ENCODE results near the gene PRIM2. TPM values are rescaled to one million over a fixed set of nuclear protein-coding genes. Genes with fewer than 3 reads are reported as not detected.
"Not testable (repeated sequence)": the region's sequence is repeated elsewhere in the genome, so short reads cannot be mapped to it uniquely, and the experiment has no call there.

Gene PRIM2
- total RNA-seq, 2 experiments from 2014 or later: 51.5 to 52.0 TPM

DNA sequence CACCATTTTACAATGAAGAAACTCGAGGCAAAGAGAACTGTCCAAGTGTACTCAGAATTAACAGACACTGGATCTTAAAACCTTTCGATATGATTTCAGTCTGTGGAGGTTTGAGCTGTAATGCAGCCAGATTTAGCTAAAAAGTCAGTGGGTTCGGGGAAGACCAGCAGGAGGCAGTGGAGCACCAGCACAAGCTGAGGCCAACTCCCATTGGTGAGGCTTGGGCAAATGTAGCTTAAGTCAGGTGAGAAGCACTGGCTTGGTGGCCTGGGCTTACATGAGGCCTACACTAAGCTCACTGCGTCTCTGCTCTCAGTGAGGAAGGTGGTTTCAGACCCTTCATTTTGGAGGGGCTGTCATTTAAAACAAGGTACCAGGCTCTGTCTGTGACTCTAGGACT lies 234.5 kb downstream of the PRIM2 start:
- H3K9me3 Mint-ChIP-seq; H3K27ac Mint-ChIP-seq; H3K4me3 Mint-ChIP-seq; intact Hi-C loops (cut with micrococcal nuclease); H3K4me1 Mint-ChIP-seq (ENCODE audit: low read depth); H3K36me3 Mint-ChIP-seq (ENCODE audit: low read depth); DNase-seq; CTCF ChIA-PET; H3K27me3 Mint-ChIP-seq (ENCODE audit: low read depth): not testable (repeated sequence)

DNA sequence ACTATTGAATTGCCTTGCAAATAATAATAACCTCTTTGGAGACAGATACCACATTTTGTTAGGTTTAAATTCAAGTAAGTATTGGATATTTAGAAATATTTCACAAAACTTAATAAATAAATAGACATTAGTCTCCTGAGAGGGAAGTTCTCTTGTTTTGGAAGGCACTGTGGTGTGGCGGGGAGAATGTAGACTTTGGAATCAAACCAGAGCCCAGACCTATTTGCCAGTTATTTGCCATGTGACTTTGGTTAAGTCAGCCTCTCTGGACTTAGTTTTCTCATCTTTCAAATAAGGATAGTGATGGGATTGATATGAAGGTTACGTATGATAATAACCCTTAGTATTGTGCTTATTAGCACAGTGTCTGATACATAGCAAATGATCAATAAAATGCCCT lies 240.4 kb downstream of the PRIM2 start:
- H3K36me3 Mint-ChIP-seq (ENCODE audit: low read depth); H3K27me3 Mint-ChIP-seq (ENCODE audit: low read depth); H3K4me3 Mint-ChIP-seq; DNase-seq; H3K4me1 Mint-ChIP-seq (ENCODE audit: low read depth); intact Hi-C loops (cut with micrococcal nuclease); CTCF ChIA-PET; H3K9me3 Mint-ChIP-seq; H3K27ac Mint-ChIP-seq: not testable (repeated sequence)

DNA sequence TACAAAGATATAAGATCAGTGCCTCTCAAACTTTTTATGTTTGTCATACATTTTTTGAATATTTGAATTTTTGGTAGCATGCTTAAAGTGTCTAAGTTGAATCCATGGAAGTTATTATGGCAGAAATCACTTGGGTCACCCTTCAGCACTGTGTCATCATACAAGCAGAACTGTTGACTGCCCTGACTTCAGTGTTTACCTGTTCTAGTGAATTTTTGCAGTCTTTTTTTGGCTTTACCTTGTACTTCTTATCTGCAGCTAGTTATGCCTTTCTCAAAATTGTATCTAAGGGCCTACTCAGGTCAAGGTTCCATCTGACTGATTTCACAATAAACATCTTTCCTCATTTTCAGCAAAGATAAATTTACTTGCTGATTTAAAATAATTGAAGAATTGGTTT lies 241.7 kb downstream of the PRIM2 start:
- CTCF ChIA-PET; H3K27me3 Mint-ChIP-seq (ENCODE audit: low read depth); DNase-seq; H3K4me3 Mint-ChIP-seq; H3K27ac Mint-ChIP-seq; H3K4me1 Mint-ChIP-seq (ENCODE audit: low read depth); intact Hi-C loops (cut with micrococcal nuclease); H3K9me3 Mint-ChIP-seq; H3K36me3 Mint-ChIP-seq (ENCODE audit: low read depth): not testable (repeated sequence)

DNA sequence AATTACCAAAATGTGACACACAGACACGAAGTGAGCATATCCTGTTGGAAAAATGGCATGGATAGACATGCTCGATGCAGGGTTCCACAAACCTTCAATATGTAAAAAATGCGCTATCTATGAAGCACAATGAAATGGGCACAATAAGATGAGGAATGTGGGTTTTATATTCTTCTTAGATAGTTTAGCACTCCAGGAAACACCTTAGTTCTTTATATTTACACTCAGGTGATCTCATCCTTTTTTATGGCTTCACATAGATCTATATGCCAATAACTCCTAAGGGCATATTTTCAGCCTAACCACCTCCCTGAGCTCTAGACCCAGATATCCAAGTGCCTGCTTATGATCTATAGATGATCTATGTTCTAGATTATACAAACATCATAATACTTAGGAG lies 244.8 kb downstream of the PRIM2 start:
- H3K36me3 Mint-ChIP-seq (ENCODE audit: low read depth); CTCF ChIA-PET; H3K9me3 Mint-ChIP-seq; intact Hi-C loops (cut with micrococcal nuclease); H3K27me3 Mint-ChIP-seq (ENCODE audit: low read depth); H3K4me3 Mint-ChIP-seq; DNase-seq; H3K4me1 Mint-ChIP-seq (ENCODE audit: low read depth); H3K27ac Mint-ChIP-seq: not testable (repeated sequence)

DNA sequence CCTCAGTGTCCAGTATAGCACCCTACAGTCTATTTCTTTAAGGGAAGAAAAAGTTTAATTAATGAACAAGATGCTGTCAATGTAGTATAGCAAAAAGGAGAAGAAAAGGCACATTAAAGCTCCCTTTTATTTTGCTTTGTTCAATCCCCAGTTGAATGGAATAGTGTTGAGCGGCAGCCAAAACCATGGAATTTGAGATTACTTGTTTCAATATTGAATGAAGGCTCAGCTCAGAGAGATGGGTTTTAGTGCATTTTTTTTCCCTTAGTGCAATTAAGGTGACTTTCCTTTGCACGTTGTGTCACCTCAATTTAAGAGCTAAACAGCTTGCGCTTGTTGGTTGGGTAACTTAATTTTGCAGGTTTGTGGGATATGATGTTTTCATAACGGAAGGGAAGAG lies 254.7 kb downstream of the PRIM2 start:
- H3K36me3 Mint-ChIP-seq (ENCODE audit: low read depth); CTCF ChIA-PET; H3K27me3 Mint-ChIP-seq (ENCODE audit: low read depth); H3K9me3 Mint-ChIP-seq; intact Hi-C loops (cut with micrococcal nuclease); H3K27ac Mint-ChIP-seq; DNase-seq; H3K4me1 Mint-ChIP-seq (ENCODE audit: low read depth); H3K4me3 Mint-ChIP-seq: not testable (repeated sequence)

DNA sequence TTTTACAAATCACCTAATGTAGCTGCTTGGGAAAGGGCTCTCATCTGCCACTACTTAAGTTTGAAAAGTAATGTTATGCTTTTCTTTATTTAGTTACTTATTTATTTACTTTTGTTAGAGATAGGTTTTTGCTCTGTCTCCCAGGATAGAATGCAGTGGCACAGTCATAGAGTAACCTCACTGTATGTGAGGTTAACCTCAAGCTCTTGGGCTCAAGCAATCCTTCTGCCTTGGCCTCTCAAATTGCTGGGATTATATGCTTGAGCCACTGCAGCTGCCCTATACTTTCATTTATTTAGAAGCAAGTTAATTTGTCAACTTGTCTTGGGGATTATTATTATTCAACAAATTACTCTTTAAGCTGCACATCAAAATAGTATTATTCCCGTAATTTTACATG lies 255.4 kb downstream of the PRIM2 start:
- H3K9me3 Mint-ChIP-seq; H3K4me1 Mint-ChIP-seq (ENCODE audit: low read depth); H3K4me3 Mint-ChIP-seq; H3K36me3 Mint-ChIP-seq (ENCODE audit: low read depth); H3K27ac Mint-ChIP-seq; intact Hi-C loops (cut with micrococcal nuclease); H3K27me3 Mint-ChIP-seq (ENCODE audit: low read depth); DNase-seq; CTCF ChIA-PET: not testable (repeated sequence)

DNA sequence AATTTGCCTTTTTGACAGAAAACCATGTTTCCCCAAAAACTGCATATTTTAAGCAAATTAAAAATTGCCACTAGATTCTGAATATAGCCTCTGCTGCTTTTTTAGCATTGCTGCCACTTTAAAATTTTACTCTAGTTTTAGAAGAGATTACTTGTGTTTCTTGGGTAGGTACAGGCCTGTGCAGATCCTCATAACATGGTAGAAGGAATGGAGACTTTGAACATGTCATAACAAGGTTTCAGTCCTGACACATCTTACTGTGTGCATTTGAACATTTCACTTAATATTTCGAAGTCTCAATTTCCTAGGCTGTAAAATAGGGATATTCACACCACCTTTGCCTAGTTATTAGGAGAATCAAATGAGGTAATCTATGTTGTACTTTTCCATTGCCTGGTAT lies 259.6 kb downstream of the PRIM2 start:
- H3K4me3 Mint-ChIP-seq; H3K27me3 Mint-ChIP-seq (ENCODE audit: low read depth); DNase-seq; H3K9me3 Mint-ChIP-seq; H3K4me1 Mint-ChIP-seq (ENCODE audit: low read depth); intact Hi-C loops (cut with micrococcal nuclease); CTCF ChIA-PET; H3K36me3 Mint-ChIP-seq (ENCODE audit: low read depth); H3K27ac Mint-ChIP-seq: not testable (repeated sequence)

DNA sequence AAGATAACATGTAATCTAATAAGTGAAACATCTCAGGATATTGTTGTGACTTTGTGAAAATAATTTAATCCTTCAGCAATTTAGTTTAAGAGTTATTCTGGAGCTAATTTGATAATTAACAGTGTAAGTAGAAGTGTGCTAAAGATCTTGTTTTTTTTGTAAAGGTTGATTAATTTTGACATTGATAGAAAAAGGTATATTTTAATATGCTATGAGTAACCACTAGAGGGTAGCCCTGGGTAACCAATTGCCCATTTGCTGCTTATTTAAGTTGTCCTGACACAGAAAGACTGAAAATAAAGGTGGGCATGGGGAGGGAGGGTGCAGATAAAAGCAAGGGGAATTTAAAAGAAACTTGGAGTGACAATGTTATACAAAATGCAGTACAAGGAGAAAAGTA lies 262.1 kb downstream of the PRIM2 start:
- H3K4me1 Mint-ChIP-seq (ENCODE audit: low read depth); H3K4me3 Mint-ChIP-seq; DNase-seq; intact Hi-C loops (cut with micrococcal nuclease); H3K36me3 Mint-ChIP-seq (ENCODE audit: low read depth); H3K9me3 Mint-ChIP-seq; CTCF ChIA-PET; H3K27me3 Mint-ChIP-seq (ENCODE audit: low read depth); H3K27ac Mint-ChIP-seq: not testable (repeated sequence)

DNA sequence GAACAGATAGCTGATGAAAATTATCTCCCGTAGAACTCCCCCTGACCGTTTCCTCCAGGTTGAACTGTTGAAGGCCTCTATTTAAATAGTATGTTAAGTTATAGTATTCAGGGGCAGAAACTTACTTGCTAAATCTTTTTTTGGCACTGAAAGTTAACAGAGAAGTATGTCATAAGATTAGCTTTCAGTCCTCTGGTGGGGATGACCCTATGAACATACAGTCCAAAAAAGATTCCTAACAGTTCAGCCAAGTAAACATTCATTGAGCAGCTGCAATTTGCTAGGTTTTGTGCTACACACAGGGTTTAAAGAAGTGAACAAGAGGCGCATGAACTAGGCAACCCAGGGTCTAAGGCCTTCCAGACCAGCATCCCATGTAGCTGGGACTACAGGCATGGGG lies 264.2 kb downstream of the PRIM2 start:
- H3K27me3 Mint-ChIP-seq (ENCODE audit: low read depth); DNase-seq; intact Hi-C loops (cut with micrococcal nuclease); CTCF ChIA-PET; H3K4me1 Mint-ChIP-seq (ENCODE audit: low read depth); H3K27ac Mint-ChIP-seq; H3K9me3 Mint-ChIP-seq; H3K4me3 Mint-ChIP-seq; H3K36me3 Mint-ChIP-seq (ENCODE audit: low read depth): not testable (repeated sequence)

DNA sequence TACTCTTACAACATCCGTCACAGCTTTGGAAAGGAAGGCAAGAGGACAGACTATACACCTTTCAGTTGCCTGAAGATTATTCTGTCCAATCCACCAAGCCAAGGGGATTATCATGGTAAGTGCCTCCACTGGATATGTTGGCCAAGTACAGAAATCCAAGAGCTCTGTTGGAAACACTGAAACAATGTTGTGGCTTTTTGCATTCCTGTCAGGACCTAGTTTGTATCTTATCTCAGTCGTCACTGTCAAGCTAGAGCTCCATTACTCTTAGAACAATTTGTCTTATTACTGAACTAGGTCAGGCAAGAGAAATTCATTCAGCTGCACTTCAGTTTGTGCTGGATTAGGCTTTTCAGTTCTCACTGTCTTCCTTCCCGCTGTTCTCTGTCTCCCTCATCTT lies 283.7 kb downstream of the PRIM2 start:
- H3K27ac Mint-ChIP-seq; intact Hi-C loops (cut with micrococcal nuclease); H3K4me3 Mint-ChIP-seq; CTCF ChIA-PET; H3K4me1 Mint-ChIP-seq (ENCODE audit: low read depth); H3K27me3 Mint-ChIP-seq (ENCODE audit: low read depth); H3K9me3 Mint-ChIP-seq; DNase-seq: not testable (repeated sequence)
- H3K36me3 Mint-ChIP-seq (ENCODE audit: low read depth): peaks cover 19% of the 10 kb centered on the region

DNA sequence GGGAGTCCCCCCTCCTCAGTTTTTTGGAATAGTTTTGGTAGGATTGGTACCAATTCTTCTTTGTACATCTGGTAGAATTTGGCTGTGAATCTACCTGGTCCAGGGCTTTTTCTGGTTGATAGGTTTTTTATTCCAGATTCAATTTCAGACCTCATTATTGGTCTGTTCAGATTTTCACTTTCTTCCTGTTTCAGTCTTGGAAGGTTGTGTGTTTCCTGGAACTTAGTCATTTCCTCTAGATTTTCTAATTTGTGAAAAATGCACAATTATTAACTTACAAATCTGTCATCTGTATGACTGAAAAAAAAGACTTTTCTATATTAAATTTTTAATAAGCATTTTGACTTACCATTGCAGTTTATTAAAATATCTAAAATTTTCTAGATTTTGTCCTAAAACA lies 287.9 kb downstream of the PRIM2 start:
- peaks cover 32% of the 10 kb centered on the region for H3K36me3 Mint-ChIP-seq (ENCODE audit: low read depth)
- DNase-seq; H3K27ac Mint-ChIP-seq; intact Hi-C loops (cut with micrococcal nuclease); H3K27me3 Mint-ChIP-seq (ENCODE audit: low read depth); H3K4me1 Mint-ChIP-seq (ENCODE audit: low read depth); H3K4me3 Mint-ChIP-seq; CTCF ChIA-PET; H3K9me3 Mint-ChIP-seq: not testable (repeated sequence)

DNA sequence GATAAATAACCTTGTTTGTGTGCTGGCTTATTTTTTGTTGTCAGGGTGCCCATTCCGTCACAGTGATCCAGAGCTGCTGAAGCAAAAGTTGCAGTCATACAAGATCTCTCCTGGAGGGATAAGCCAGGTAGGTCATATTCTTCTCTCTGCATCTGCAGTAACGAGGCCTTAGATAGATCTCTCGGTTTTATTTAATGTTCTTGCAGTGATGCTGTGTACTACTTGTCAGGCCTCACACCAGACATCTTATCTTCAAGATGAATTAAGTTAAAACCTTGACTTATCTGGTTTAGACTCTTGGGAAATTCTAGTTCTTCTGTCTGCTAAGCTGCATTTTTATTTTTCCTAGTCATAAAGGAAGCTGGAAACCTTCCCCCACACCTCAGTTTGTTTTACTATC lies 288.9 kb downstream of the PRIM2 start:
- peaks cover 29% of the 10 kb centered on the region for H3K36me3 Mint-ChIP-seq (ENCODE audit: low read depth)
- intact Hi-C loops (cut with micrococcal nuclease); H3K9me3 Mint-ChIP-seq; H3K4me3 Mint-ChIP-seq; H3K4me1 Mint-ChIP-seq (ENCODE audit: low read depth); CTCF ChIA-PET; DNase-seq; H3K27ac Mint-ChIP-seq; H3K27me3 Mint-ChIP-seq (ENCODE audit: low read depth): not testable (repeated sequence)

DNA sequence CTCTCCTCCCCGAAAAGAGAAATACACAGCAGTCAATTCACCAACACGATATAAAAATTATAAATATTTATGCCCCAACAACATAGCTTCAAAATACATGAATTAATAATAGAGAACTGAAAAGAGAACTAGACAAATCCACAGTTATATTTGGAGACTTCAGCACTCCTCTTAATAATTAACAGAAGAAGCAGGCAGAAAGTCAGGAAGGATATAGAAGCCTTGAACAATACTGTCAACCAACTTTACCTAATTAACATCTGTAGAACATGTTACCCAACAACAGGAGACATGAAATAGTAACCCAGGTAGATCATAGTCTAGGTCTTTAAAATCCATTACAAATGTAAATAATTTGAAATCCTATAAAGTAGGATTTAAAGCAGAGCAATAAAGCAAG lies 293.2 kb downstream of the PRIM2 start:
- CTCF ChIA-PET; DNase-seq; intact Hi-C loops (cut with micrococcal nuclease); H3K27me3 Mint-ChIP-seq (ENCODE audit: low read depth); H3K27ac Mint-ChIP-seq; H3K9me3 Mint-ChIP-seq; H3K4me3 Mint-ChIP-seq; H3K4me1 Mint-ChIP-seq (ENCODE audit: low read depth): not testable (repeated sequence)
- H3K36me3 Mint-ChIP-seq (ENCODE audit: low read depth): peaks cover 17% of the 10 kb centered on the region

DNA sequence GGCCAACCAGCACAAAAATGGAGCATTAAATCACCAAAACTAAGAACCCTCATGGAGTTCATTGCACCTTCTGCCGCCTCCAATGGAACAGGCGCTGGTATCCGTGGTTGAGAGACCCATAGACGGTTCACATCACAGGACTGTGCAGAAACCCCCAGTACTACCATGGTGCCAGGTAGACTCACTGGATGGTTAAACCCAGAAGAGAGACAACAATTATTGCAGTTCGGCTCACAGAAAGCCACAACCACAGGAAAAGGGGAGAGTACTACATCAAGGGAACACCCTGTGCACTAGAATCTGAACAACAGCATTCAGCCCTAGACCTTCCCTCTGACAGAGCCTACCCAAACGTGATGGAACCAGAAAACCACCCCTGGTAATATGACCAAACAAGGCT lies 301.5 kb downstream of the PRIM2 start:
- H3K27me3 Mint-ChIP-seq (ENCODE audit: low read depth); DNase-seq; H3K27ac Mint-ChIP-seq; H3K4me3 Mint-ChIP-seq; intact Hi-C loops (cut with micrococcal nuclease); CTCF ChIA-PET; H3K4me1 Mint-ChIP-seq (ENCODE audit: low read depth); H3K9me3 Mint-ChIP-seq: not testable (repeated sequence)
- H3K36me3 Mint-ChIP-seq (ENCODE audit: low read depth): peaks cover 12% of the 10 kb centered on the region
